Effector CD8-positive, alpha-beta T cell (primary cell): Measurements from ENCODE around the gene FAM168B.

ENCODE experiments used
- DNase-seq: peaks from one replicate; lab custom pipeline; 2025; lab: John Stamatoyannopoulos, UW

FAM168B gene

DNA sequence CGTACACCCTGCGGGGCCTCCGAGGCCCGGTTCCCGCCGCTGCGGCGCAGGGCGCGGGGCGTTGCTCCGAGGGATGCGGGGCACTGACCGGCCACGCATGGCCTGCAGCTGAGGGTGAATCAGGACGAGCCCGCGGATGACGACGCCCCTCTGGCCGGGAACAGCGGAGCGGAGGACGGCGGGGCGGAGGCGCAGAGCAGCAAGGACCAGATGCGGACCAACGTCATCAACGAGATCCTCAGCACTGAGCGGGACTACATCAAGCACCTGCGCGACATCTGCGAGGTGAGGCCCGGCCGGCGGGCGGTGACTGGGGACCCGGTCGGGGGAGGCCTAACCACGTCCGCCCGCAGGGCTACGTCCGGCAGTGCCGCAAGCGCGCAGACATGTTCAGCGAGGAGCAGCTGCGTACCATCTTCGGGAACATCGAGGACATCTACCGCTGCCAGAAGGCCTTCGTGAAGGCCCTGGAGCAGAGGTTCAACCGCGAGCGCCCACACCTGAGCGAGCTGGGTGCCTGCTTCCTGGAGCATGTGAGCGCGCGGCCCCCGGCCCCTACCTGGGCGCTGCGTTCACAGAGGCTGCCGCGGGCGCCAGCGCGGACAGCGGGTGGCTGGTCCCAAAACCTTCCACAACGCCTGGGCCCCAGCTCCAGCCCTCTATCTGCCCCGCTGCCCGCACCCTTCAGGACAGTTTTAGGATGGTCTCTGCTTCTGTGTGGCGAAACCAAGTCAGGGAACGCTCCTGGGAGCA is 53.2 kb downstream of the FAM168B start:
- DNase-seq: no peak

GRCh38 chr2:131039535-131039907 is 53.7 kb downstream of the FAM168B start:
- DNase-seq: no peak

- DNase-seq: no peak
Measured at GRCh38 chr2:131039101-131039440, 54.2 kb downstream of the FAM168B start.

GRCh38 chr2:131038258-131039100 is 54.8 kb downstream of the FAM168B start:
- no peak for DNase-seq

DNA sequence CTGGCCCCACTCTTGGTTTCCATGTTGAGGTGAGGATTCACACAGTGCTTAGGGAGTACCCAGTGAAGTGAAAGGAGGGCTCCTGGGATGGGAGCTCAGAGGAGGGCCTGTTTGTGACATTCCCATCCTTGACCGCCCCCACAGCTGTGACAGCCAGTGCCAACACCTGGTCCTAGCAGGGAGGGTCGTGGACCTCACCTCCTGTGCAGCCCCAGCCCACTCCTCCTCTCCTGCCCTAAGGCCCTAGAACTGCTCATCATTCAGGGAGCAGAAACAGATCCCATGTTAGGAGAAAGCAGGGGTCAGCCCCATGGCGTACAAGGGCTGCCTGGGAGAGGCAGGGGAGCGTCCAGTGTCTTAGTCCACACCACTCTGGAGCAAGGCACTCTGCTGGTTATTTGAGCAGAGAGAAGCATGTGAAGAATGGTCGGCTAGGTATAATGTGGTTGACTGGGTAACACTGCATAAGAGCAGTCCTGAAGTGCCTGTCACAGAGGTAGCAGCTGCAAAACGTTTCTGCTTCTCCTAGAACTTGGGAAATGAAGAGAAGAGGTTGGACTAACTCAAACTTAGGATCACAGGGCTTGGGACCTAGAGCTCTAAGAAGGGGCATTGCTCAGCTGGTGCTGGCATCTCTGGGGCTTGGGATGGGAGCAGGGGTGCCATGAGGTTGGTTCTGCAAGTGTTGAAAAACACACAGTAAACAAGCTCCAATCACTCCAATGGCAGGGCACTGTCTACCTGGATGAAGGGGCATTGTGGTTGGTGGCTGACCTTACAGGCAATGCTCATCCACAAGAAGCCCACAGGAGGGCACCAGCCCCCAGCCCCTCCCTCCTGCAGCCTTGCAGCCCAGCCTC is 55.6 kb downstream of the FAM168B start:
- no peak for DNase-seq

DNA sequence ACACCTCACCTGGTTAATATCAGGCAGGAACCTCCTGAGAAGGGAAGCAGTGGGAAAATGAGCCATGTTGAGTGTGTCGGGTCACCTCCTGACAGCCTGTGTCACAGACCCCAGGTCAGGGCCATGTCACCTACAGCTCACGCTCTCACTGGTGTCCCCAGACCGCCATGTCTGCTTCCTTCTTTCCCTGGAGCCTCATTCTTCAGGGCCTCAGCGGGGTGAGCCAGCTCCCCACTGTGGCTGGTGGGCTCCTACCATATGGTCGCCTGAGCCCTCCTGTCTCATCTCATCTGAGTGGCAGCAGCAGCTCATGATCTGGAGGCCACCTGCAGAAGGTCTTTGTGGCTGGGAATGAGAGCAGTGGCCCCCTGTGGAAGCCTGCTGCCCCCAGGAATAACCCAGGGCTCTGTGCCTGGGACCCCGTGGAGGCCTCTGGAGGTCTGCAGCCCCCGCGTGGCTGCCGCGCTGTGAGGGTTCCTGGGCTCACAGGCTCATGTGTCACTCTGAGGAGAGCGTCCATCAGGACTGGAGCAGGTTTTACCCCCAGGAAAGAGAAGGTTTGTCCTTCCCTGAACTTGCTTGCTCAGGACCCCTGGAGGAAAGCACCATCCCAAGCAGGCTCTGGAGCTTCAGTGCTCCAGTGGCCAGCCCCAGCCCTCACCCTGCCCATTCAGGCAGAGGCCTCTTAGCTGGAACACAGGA is 56.4 kb downstream of the FAM168B start:
- DNase-seq: no peak

GRCh38 chr2:131036269-131036668 is 57.0 kb downstream of the FAM168B start:
- DNase-seq: no peak

DNA sequence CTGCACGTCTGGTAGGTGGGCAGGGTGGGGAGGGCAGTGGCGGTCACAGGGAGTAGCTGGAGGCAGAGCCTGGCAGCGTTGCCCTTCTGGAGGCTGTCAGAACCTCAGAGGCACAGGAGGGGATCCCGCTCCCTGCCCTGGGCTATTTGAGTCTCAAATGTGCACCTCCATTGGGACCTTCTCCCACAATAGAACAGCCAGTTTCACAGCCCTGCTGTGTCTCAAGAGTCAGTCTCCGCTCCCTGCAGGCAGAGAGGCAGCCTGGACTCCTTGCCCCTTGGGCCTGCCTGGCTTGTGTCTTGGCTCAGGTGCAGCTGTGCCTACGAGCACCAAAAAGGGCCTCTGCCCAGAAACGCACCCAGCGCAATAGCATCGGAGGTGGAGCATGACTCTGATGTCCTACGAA is 57.4 kb downstream of the FAM168B start:
- no peak for DNase-seq

- no peak for DNase-seq
Measured at GRCh38 chr2:131035112-131035825, 58.0 kb downstream of the FAM168B start.

GRCh38 chr2:131034122-131035051 is 58.9 kb downstream of the FAM168B start:
- no peak for DNase-seq

GRCh38 chr2:131033786-131034121 is 59.5 kb downstream of the FAM168B start:
- DNase-seq: no peak

DNA sequence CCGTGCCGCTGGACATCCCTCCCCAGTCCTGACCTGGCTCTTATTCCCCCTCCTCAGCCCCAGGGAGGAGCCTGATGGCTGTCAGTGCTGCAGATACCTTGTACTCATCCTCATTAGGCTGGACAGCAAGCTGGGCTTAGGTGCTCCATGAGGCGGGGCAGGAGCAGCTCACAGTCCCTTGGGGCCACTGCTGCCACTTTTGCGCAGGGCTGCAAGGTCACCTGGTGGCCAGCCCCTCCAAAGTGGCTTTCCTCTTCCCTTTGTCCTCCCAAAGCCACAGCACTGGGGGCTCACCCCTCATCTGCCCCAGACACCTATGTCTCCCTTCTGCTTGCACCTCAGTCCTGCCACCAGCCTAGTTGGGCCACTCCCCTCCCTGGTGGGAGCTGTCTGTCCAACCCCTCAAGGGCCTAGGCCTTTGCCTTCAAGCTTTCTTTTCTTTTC is 60.8 kb downstream of the FAM168B start:
- DNase-seq: no peak

GRCh38 chr2:131031875-131032274 is 61.4 kb downstream of the FAM168B start:
- no peak for DNase-seq

DNA sequence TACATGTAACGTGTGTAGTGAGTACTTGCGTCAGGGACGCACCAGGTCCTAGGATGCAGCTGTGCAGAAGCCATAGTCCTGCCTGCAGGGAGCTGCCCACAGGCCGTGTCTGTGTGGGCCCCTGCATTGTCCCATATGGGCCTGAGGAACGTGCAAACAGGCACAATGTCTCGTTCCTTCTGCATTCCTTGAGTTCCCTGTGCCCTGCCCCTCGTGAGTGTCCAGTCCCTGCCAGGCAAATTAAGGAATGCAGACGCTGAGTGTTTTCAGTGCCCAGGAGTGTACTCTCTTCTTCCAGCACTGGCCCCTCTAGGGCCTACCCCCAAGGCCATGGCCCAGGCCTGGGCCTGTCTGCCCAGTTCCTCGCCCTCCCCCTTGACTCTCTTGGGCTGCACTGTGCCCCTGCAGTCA is 61.8 kb downstream of the FAM168B start:
- no peak for DNase-seq

DNA sequence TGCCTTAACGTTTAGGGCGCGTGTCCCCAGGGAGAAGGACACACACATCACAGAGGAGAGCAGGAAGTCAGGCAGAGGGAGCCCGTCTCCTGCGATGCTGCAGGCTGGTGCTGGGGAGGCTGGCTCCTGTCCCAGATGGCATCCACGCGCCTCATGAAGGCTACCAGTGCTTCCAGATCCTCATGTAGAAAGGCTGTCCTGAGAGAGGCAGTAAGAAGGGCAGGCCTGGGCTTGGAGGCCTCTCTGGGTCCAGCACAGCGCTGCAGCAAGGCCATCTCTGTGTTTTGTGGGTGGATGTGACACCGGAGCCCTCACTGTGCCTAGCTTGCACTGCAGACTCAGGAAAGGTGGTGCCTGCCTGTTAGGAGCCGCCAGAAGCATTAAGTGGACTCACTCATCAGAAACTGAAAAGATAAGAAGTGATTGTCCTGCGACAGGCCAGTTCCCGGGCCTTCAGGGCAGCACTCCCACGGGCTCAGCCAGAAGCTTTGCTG is 62.7 kb downstream of the FAM168B start:
- no peak for DNase-seq

- no peak for DNase-seq
Measured at GRCh38 chr2:131029812-131030211, 63.4 kb downstream of the FAM168B start.

DNA sequence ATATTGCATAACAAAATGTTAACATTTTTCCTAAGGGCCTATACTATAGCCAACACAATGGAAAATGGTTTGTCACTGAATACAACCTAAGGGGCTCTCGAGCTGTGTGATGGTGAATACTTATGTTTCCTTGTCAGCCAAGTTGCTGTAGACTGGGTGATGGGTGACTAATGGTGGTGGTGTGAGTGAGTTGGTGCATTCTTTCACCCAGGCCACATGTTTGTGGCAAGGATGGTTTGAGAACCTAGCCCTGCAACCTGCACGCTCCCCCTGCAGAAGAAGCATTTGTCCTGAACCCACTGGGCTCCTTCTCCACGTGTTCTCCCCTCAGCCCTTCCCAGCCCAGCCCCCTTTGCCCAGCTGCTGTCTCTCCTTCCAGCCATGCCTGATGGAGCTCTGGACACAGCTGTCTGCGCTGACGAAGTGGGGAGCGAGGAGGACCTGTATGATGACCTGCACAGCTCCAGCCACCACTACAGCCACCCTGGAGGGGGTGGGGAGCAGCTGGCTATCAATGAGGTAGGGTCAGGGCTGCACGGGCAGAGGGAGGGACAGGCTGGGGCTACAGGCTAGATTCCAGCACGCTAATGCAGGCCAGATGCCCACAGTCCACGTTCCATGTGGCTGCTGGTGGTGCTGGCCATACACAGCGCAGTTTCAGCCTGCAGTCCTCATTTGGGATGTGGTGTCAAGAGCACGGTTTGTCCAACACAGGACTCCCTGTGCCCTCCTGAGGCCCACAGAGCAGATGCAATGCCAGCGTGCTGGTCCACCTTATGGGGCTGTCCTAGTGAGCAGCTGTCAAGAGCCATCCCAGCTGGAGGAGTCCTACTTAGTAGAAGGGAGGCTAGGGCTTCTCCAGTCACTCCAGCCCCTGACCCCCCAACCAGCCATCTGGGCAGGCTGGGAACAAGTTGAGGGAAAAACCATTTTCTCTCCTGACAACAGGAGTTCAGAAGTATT is 65.4 kb downstream of the FAM168B start:
- no peak for DNase-seq

GRCh38 chr2:131026919-131027318 is 66.3 kb downstream of the FAM168B start:
- no peak for DNase-seq

GRCh38 chr2:131023758-131024157 is 69.5 kb downstream of the FAM168B start:
- DNase-seq: no peak
